ENCODE data around the gene DUSP1. TPM values are rescaled to one million over a fixed set of nuclear protein-coding genes. Genes with fewer than 3 reads are reported as not detected.

The DUSP1 gene
- total and polyA plus RNA-seq, 2 of the 13 experiments (the other 11 are each of a cell fraction or from before 2014, with no cell fraction given) = 27.1 to 55.5 TPM

DNA sequence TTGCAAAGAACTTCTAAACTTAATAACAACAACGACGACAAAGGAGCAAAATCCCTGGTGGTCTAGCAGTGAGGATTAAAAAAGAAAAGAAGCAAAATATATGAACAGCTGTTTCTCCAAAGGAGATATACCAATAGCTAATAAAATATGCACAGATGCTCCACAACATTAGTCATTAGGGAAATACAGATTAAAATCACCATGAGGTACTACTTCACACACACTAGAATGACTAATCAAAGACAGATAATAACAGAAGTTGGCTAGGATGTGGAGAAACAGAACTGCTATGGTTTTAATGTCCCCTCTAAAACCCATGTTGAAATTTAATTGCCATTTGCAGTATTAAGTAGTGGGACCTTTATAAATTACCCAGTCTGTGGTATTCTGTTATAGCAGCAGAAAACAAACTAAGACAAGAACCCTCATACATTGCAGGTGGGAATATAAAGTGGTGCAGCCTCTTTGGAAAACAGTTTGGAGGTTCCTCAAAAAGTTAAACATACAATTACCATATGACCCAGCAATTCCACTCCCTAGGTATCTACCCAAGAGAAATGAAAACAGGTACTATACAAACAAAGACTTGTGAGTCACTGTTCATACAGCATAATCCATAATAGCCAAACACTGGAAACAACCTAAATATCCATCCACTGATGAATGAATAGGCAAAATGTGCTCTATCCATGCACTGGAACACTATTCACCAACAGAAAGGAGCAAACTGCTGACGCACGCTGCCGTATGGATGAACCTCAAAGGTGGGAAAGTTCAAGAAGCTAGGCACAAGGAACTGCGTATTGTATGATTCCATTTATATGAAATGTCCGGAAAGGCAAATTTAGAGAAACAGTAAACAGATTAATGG is 11.4 kb upstream of the DUSP1 start (continued):
- no peak for TF ChIP-seq ZNF619 (CRISPR knock-in tag; IDR thresholded peaks at IDR 0.05)
- TF ChIP-seq, protein P1, sequence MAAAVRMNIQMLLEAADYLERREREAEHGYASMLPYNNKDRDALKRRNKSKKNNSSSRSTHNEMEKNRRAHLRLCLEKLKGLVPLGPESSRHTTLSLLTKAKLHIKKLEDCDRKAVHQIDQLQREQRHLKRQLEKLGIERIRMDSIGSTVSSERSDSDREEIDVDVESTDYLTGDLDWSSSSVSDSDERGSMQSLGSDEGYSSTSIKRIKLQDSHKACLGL (CRISPR knock-in tag; IDR thresholded peaks at IDR 0.05) = no peak
- TF ChIP-seq MXD4 (CRISPR knock-in tag; IDR thresholded peaks at IDR 0.05) = 0 out of 2 replicates have a peak, but pooled peaks have one; percentile 38
- TF ChIP-seq KLF16 (CRISPR knock-in tag; IDR thresholded peaks at IDR 0.05) = peak in 1 of 2 experiments; percentile 59; a peak in 1 of 4 replicates
- TF ChIP-seq ZNF652 (CRISPR knock-in tag; IDR thresholded peaks at IDR 0.05; ENCODE audit: borderline replicate concordance, low read depth) = 0 out of 2 replicates have a peak, but pooled peaks have one; percentile 25
- TF ChIP-seq, protein P2, sequence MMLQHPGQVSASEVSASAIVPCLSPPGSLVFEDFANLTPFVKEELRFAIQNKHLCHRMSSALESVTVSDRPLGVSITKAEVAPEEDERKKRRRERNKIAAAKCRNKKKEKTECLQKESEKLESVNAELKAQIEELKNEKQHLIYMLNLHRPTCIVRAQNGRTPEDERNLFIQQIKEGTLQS (CRISPR knock-in tag; IDR thresholded peaks at IDR 0.05) = peak; percentile 76
- TF ChIP-seq HDAC2 (CRISPR knock-in tag; IDR thresholded peaks at IDR 0.05) = peak; percentile 81
- TF ChIP-seq AHDC1 (CRISPR knock-in tag; IDR thresholded peaks at IDR 0.05; ENCODE audit: borderline replicate concordance) = no peak; the same call in 1 of the 2 replicates
- TF ChIP-seq NFYC (CRISPR knock-in tag; IDR thresholded peaks at IDR 0.05) = peak; percentile 11; the same call in 1 of the 2 replicates
- peak; percentile 4; the same call in 1 of the 2 replicates for TF ChIP-seq MBD4 (IDR thresholded peaks at IDR 0.05; ENCODE audit: borderline replicate concordance, low read length)
- TF ChIP-seq ARID3A (IDR thresholded peaks at IDR 0.05; ENCODE audit: low read depth, low read length) = peak; percentile 93
- TF ChIP-seq MAFG (CRISPR knock-in tag; IDR thresholded peaks at IDR 0.05) = peak; percentile 55; the same call in 1 of the 2 replicates
- TF ChIP-seq ZNF317 (CRISPR knock-in tag; IDR thresholded peaks at IDR 0.05) = 0 out of 2 replicates have a peak, but pooled peaks have one; percentile 37
- TF ChIP-seq HES4 (CRISPR knock-in tag; IDR thresholded peaks at IDR 0.05; ENCODE audit: borderline replicate concordance) = no peak
- TF ChIP-seq ELF3 (CRISPR knock-in tag; IDR thresholded peaks at IDR 0.05) = peak; percentile 77
- TF ChIP-seq, protein P3, sequence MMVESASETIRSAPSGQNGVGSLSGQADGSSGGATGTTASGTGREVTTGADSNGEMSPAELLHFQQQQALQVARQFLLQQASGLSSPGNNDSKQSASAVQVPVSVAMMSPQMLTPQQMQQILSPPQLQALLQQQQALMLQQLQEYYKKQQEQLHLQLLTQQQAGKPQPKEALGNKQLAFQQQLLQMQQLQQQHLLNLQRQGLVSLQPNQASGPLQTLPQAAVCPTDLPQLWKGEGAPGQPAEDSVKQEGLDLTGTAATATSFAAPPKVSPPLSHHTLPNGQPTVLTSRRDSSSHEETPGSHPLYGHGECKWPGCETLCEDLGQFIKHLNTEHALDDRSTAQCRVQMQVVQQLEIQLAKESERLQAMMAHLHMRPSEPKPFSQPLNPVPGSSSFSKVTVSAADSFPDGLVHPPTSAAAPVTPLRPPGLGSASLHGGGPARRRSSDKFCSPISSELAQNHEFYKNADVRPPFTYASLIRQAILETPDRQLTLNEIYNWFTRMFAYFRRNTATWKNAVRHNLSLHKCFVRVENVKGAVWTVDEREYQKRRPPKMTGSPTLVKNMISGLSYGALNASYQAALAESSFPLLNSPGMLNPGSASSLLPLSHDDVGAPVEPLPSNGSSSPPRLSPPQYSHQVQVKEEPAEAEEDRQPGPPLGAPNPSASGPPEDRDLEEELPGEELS (CRISPR knock-in tag; IDR thresholded peaks at IDR 0.05) = peak; percentile 43; the same call in 1 of the 2 replicates
- TF ChIP-seq PPARG (CRISPR knock-in tag; conservative IDR thresholded peaks at IDR 0.05) = peak; percentile 88
- 0 out of 2 replicates have a peak, but pooled peaks have one; percentile 56 for TF ChIP-seq ZBTB20 (CRISPR knock-in tag; IDR thresholded peaks at IDR 0.05; ENCODE audit: borderline replicate concordance, low read depth)
